ENCODE measurements around the gene ADGRV1.

DNA sequence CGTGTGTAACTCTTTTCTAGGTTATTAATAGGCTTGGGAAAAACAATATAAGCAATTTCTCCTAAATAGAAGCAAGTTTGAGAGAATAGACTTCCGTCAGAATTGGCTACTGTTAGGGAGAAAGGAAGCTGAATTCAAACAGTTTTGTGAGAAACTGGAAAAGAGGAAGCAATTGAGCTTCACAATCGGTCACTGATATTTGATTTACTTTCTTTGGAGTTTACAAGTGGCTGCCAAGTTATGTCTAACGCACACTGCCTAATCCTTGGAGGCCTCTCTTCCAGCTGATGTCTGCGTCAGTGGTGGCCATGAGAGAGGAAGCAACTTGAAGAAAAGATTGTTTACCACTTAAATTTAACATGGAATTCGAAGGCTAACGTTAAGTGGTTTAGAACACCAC lies 319.5 kb downstream of the ADGRV1 start:
- no peak for TF ChIP-seq POLR2A (IDR thresholded peaks at IDR 0.05; ENCODE audit: extremely low read depth, insufficient read length)
- TF ChIP-seq, protein P1, sequence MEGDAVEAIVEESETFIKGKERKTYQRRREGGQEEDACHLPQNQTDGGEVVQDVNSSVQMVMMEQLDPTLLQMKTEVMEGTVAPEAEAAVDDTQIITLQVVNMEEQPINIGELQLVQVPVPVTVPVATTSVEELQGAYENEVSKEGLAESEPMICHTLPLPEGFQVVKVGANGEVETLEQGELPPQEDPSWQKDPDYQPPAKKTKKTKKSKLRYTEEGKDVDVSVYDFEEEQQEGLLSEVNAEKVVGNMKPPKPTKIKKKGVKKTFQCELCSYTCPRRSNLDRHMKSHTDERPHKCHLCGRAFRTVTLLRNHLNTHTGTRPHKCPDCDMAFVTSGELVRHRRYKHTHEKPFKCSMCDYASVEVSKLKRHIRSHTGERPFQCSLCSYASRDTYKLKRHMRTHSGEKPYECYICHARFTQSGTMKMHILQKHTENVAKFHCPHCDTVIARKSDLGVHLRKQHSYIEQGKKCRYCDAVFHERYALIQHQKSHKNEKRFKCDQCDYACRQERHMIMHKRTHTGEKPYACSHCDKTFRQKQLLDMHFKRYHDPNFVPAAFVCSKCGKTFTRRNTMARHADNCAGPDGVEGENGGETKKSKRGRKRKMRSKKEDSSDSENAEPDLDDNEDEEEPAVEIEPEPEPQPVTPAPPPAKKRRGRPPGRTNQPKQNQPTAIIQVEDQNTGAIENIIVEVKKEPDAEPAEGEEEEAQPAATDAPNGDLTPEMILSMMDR (IDR thresholded peaks at IDR 0.05; ENCODE audit: low read depth, low read length) = no peak
- TF ChIP-seq, protein P2, sequence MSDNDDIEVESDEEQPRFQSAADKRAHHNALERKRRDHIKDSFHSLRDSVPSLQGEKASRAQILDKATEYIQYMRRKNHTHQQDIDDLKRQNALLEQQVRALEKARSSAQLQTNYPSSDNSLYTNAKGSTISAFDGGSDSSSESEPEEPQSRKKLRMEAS (IDR thresholded peaks at IDR 0.05; ENCODE audit: low read depth, low read length) = no peak

All from NB4 (cell line).